Gastrocnemius medialis (tissue), 4 donors: ENCODE data around the gene TTBK1. TPM values are rescaled to one million over a fixed set of nuclear protein-coding genes. Genes with fewer than 3 reads are reported as not detected.

Source experiments
- ATAC-seq, 2 donors: fragments of 150-250 bp; one replicate each; pipeline ENCODE4 v1.9.1; 2016
- DNase-seq, 2 donors: peaks; one replicate each; pipeline ENCODE4 v3.0.0-alpha.2; 2019
- H3K27ac ChIP-seq, 4 donors: fragments of 200-600 bp; sonication (generic); 1 replicate in 1 of 4; 2 replicates in 3 of 4; pipeline ENCODE4 v1.5.1; 2016 to 2018; ENCODE audit warnings: mild to moderate bottlenecking in 2 of 4, moderate library complexity in 1 of 4
- H3K27me3 ChIP-seq, 3 donors: fragments of 200-600 bp; sonication (generic) in 2 of 3; 1 replicate in 1 of 3; 2 replicates in 2 of 3; pipeline versions ENCODE4 v1.5.1 to v1.6.0; 2016 to 2019; ENCODE audit warnings: mild to moderate bottlenecking in 1 of 3, moderate library complexity in 1 of 3
- H3K36me3 ChIP-seq, 2 donors: fragments of 200-600 bp; sonication (generic) in 1 of 2; one replicate each; pipeline ENCODE4 v1.5.1; 2017 to 2018
- H3K4me1 ChIP-seq, 2 donors: fragments of 200-600 bp; sonication (generic) in 1 of 2; one replicate each; pipeline ENCODE4 v1.5.1; 2016 to 2017; ENCODE audit warnings: mild to moderate bottlenecking in 2 of 2
- H3K4me3 ChIP-seq, 4 donors: fragments of 200-600 bp; sonication (generic) in 3 of 4; 1 replicate in 1 of 4; 2 replicates in 3 of 4; pipeline ENCODE4 v1.5.1; 2016 to 2019; ENCODE audit warnings: mild to moderate bottlenecking in 2 of 4
- H3K9me3 ChIP-seq, 3 donors: fragments of 200-600 bp; sonication (generic) in 2 of 3; 1 replicate in 1 of 3; 2 replicates in 2 of 3; pipeline ENCODE4 v1.5.1; 2016 to 2019
- POLR2A ChIP-seq, 2 donors: fragments of 450-650 bp; IDR thresholded peaks; one replicate each; pipeline ENCODE4 v1.6.1; 2017; ENCODE audit warnings: antibody characterized with exemption in 2 of 2, mild to moderate bottlenecking in 2 of 2, moderate library complexity in 2 of 2
- in situ Hi-C, 4 donors: fragments of 200-750 bp; cut with MboI; loops; one replicate each; pipeline versions ENCODE4 v1.15.0 to v1.8.0; 2017; ENCODE audit warnings: low sequenced_read_pairs in 4 of 4
- intact Hi-C: fragments of 100-400 bp; cut with DNase I; formaldehyde crosslinking; loops from one replicate; pipeline ENCODE4 v1.15.1; 2023; ENCODE audit warnings: low total_unique reads
- total RNA-seq, 4 donors: library from RNA; depleted of rRNA; stranded (reverse); fragments of >200 nt; gene quantifications; one replicate each; pipeline versions ENCODE4 v1.1.0 to v1.2.3, GENCODE V29; 2016
- TF ChIP-seq, protein P1 (sequence below), 5 experiments: fragments of 450-650 bp in 3 of 5; fragments of 200-600 bp in 2 of 5; sonication (generic) in 2 of 5; IDR thresholded peaks in 4 of 5; conservative IDR thresholded peaks in 1 of 5; 1 replicate in 4 of 5; 2 replicates in 1 of 5; pipeline ENCODE4 v1.5.1; 2016 to 2019; ENCODE audit warnings: antibody characterized with exemption in 5 of 5, mild to moderate bottlenecking in 3 of 5, moderate library complexity in 3 of 5

Gene TTBK1
- total RNA-seq: under 1 TPM in 1 of 4 donors, not detected in 3; 0.04 TPM

DNA sequence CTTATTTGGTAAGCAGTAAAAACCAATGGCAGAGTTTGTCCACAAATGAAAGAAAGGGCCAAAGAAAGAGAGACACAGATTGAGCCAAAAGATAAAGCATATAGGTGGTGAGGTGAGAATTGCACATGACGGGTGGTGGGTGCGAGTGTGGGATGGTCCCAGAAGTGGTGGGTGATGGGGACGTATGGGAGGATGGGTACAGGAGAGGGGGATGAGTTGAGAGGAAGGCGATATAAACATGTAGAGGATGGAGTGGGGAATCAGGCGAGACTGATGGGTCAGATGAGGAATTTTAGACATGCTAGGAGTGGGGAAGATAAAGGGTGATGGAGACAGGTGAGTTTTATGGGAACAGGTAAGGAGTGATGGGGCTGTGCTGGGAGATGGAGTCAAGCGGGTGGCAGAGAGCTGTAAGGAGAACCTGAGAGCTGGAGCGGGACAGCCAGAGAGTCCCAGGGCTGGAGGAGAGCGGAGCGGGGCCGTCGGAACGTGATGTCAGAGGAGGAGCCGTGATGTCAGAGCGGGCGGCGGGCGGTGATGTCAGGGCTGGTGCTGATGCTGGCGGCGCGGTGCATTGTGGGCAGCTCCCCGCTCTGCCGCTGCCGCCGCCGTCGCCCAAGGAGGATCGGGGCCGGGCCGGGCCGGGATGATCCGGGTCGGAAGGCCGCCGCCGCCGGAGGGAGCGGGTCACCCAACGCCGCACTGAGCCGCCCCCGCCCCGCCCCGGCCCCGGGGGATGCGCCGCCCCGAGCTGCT is at the start of gene TTBK1:
Gene TTBK1 (plus strand): TSS at position 574 of the 756 bp plus-strand sequence. CDS start 3,180 bp downstream, outside the sequence.
- TF ChIP-seq POLR2A (IDR thresholded peaks at IDR 0.05): no peak
- TF ChIP-seq, protein P1, sequence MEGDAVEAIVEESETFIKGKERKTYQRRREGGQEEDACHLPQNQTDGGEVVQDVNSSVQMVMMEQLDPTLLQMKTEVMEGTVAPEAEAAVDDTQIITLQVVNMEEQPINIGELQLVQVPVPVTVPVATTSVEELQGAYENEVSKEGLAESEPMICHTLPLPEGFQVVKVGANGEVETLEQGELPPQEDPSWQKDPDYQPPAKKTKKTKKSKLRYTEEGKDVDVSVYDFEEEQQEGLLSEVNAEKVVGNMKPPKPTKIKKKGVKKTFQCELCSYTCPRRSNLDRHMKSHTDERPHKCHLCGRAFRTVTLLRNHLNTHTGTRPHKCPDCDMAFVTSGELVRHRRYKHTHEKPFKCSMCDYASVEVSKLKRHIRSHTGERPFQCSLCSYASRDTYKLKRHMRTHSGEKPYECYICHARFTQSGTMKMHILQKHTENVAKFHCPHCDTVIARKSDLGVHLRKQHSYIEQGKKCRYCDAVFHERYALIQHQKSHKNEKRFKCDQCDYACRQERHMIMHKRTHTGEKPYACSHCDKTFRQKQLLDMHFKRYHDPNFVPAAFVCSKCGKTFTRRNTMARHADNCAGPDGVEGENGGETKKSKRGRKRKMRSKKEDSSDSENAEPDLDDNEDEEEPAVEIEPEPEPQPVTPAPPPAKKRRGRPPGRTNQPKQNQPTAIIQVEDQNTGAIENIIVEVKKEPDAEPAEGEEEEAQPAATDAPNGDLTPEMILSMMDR (IDR thresholded peaks at IDR 0.05 in 4 of 5, conservative IDR thresholded peaks at IDR 0.05 in 1 of 5): no peak
- Histone ChIP-seq H3K27me3 (peaks cover 24 to 38% (median 36%) of the 10 kb centered on the region in 3 donors), H3K4me1 (peaks cover 0 to 12% of the 10 kb centered on the region in 2 donors), H3K9me3 (peaks cover 0 to 4% (median 0%) of the 10 kb centered on the region in 3 donors), H3K36me3 (no peaks in the 10 kb centered on the region), H3K27ac (no peak within 1 kb of the TSS), H3K4me3 (no peak within 1 kb of the TSS)
- DNase-seq (no peak), ATAC-seq (no peak)
- in situ Hi-C loops (loop anchor here in 1 of 4 donors (25.0 kb wide), 1 partner anchor 269 kb away; the partner anchor contains the start of genes LRRC73, POLR1C and YIPF3), intact Hi-C loops (no loop called here)

GRCh38 chr6:43193929-43194328 is 49.4 kb upstream of the TTBK1 start:
- H3K4me3 ChIP-seq: no peak overlapping the region
- no peaks in the 10 kb centered on the region for H3K27me3 ChIP-seq
- in situ Hi-C loops (no loop called here), intact Hi-C loops (no loop called here)
- TF ChIP-seq, protein P1 (IDR thresholded peaks at IDR 0.05 in 4 of 5, conservative IDR thresholded peaks at IDR 0.05 in 1 of 5): no peak
- TF ChIP-seq POLR2A (IDR thresholded peaks at IDR 0.05): no peak
- no peak overlapping the region for H3K27ac ChIP-seq
- no peaks in the 10 kb centered on the region for H3K9me3 ChIP-seq
- H3K36me3 ChIP-seq: peaks cover 0 to 75% of the 10 kb centered on the region in 2 donors
- H3K4me1 ChIP-seq: no peaks in the 10 kb centered on the region
- ATAC-seq (no peak), DNase-seq (no peak)

DNA sequence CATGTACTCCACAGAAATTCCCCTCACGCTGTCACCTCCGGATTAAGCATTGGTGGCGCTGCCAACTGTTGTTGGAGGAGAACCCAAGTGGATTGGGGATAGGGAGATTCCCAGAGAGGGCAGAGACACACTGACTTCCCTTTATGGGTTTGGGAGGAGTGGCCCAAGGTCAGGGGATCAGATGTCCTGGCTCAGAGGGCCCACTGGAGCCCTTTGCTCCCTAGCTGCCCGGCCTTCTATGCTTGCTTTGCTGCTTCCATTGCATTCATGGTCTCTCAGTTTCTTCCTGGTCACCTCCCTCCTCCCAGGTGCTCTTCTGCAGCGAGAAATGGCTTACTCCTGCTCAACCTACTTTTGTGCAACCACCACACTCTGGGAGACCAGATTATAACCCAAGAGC is 46.9 kb upstream of the TTBK1 start:
- Histone ChIP-seq H3K27ac (no peak overlapping the region), H3K4me1 (no peaks in the 10 kb centered on the region), H3K36me3 (peaks cover 0 to 71% of the 10 kb centered on the region in 2 donors), H3K4me3 (no peak overlapping the region), H3K9me3 (no peaks in the 10 kb centered on the region), H3K27me3 (no peaks in the 10 kb centered on the region)
- TF ChIP-seq POLR2A (IDR thresholded peaks at IDR 0.05): no peak
- TF ChIP-seq, protein P1 (IDR thresholded peaks at IDR 0.05 in 4 of 5, conservative IDR thresholded peaks at IDR 0.05 in 1 of 5): no peak
- intact Hi-C loops (no loop called here), in situ Hi-C loops (no loop called here)
- DNase-seq: no peak
- ATAC-seq: no peak

DNA sequence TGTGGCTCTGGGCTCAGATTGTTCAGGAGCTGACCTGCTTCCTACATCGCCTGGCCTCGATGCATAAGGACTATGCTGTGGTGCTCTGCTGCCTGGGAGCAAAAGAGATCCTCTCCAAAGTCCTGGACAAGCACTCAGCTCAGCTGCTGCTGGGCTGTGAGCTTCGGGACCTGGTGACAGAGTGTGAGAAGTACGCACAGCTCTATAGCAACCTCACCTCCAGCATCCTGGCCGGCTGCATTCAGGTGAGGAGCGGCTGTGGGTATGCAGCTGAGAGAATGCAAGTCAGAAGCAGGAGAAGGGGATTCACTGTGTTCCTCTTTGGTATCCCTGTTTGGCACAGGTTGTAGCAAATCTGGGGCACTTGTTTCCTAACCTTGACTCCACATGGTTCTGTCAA is 43.4 kb upstream of the TTBK1 start:
- Histone ChIP-seq H3K27me3 (no peaks in the 10 kb centered on the region), H3K4me1 (no peaks in the 10 kb centered on the region), H3K9me3 (no peaks in the 10 kb centered on the region), H3K4me3 (no peak overlapping the region), H3K27ac (no peak overlapping the region), H3K36me3 (peaks cover 0 to 62% of the 10 kb centered on the region in 2 donors)
- no peak for DNase-seq
- intact Hi-C loops: no loop called here
- no peak for ATAC-seq
- in situ Hi-C loops: no loop called here
- TF ChIP-seq, protein P1 (IDR thresholded peaks at IDR 0.05 in 4 of 5, conservative IDR thresholded peaks at IDR 0.05 in 1 of 5): no peak
- no peak for TF ChIP-seq POLR2A (IDR thresholded peaks at IDR 0.05)
